HEK293 (cell line): ENCODE results near the gene DPRX.

Experiments
- CTCF ChIA-PET: fragments of 350-600 bp; formaldehyde crosslinking; extraction: SDS; loops from one replicate; lab custom pipeline; 2021; ENCODE audit warnings: antibody characterized with exemption; lab: Yijun Ruan, JAX
- POLR2A ChIA-PET: fragments of 300-600 bp; formaldehyde crosslinking; extraction: SDS; loops from one replicate; lab custom pipeline; 2020; ENCODE audit warnings: antibody characterized with exemption, inconsistent platforms; lab: Yijun Ruan, JAX
- H3K27ac ChIP-seq: fragments of 200-500 bp; sonication (Bioruptor generic); 2 replicates; pipeline ENCODE4 v1.5.1; 2014; ENCODE audit warnings: low read depth, low read length, control low read depth, inconsistent platforms; ENCODE audit errors: extremely low read depth
- H3K36me3 ChIP-seq, 2 experiments: fragments of 200-500 bp in 1 of 2; sonication (Bioruptor generic) in 1 of 2; 1 replicate in 1 of 2; 2 replicates in 1 of 2; pipeline ENCODE4 v1.5.1; 2014 to 2017; ENCODE audit warnings: inconsistent platforms in 2 of 2, low read length in 2 of 2; ENCODE audit not compliant: control insufficient read depth in 2 of 2, insufficient read depth in 1 of 2
- H3K4me1 ChIP-seq: fragments of 200-500 bp; sonication (Bioruptor generic); 2 replicates; pipeline ENCODE4 v1.5.1; 2014; ENCODE audit warnings: mild to moderate bottlenecking, low read length, inconsistent platforms; ENCODE audit not compliant: control insufficient read depth, insufficient read depth
- H3K4me3 ChIP-seq: 2 replicates; pipeline ENCODE4 v1.5.1; 2011; ENCODE audit warnings: low read depth, mild to moderate bottlenecking, control low read depth, low read length, moderate library complexity
- H3K9me3 ChIP-seq: fragments of 200-500 bp; sonication (Bioruptor generic); 2 replicates; pipeline ENCODE4 v1.5.1; 2014; ENCODE audit warnings: low read depth, low read length, inconsistent platforms; ENCODE audit not compliant: control insufficient read depth, insufficient read depth
- HIC1 ChIP-seq: fragments of 450-650 bp; formaldehyde crosslinking; IDR thresholded peaks from 2 replicates; pipeline ENCODE4 v1.5.1; 2016; ENCODE audit warnings: missing biosample characterization, missing genetic modification characterization
- HOXA7 ChIP-seq: sonication (generic); formaldehyde crosslinking; IDR thresholded peaks from 2 replicates; pipeline ENCODE4 v1.8.1; 2022; ENCODE audit warnings: missing genetic modification reagents, borderline replicate concordance
- SCRT2 ChIP-seq: fragments of 450-650 bp; formaldehyde crosslinking; IDR thresholded peaks from 2 replicates; pipeline ENCODE4 v1.5.1; 2016; ENCODE audit warnings: missing biosample characterization, missing genetic modification characterization
- SP3 ChIP-seq: fragments of 450-650 bp; formaldehyde crosslinking; IDR thresholded peaks from 2 replicates; pipeline ENCODE4 v1.5.1; 2016; ENCODE audit warnings: missing biosample characterization, missing genetic modification characterization
- ZBTB8A ChIP-seq: fragments of 450-650 bp; formaldehyde crosslinking; IDR thresholded peaks from 2 replicates; pipeline ENCODE4 v1.5.1; 2016; ENCODE audit warnings: missing biosample characterization, missing genetic modification characterization
- ZNF121 ChIP-seq: fragments of 450-650 bp; formaldehyde crosslinking; IDR thresholded peaks from 2 replicates; pipeline ENCODE4 v1.5.1; 2016; ENCODE audit warnings: missing biosample characterization, missing genetic modification characterization
- ZNF133 ChIP-seq: fragments of 450-650 bp; formaldehyde crosslinking; IDR thresholded peaks from 2 replicates; pipeline ENCODE4 v1.5.1; 2016; ENCODE audit warnings: missing biosample characterization, missing genetic modification characterization
- ZNF146 ChIP-seq: fragments of 450-650 bp; formaldehyde crosslinking; IDR thresholded peaks from 2 replicates; pipeline ENCODE4 v1.5.1; 2016; ENCODE audit warnings: missing biosample characterization, missing genetic modification characterization
- ZNF174 ChIP-seq: fragments of 450-650 bp; formaldehyde crosslinking; IDR thresholded peaks from 2 replicates; pipeline ENCODE4 v1.5.0; 2017; ENCODE audit warnings: missing biosample characterization, mild to moderate bottlenecking, missing genetic modification characterization
- ZNF214 ChIP-seq: fragments of 450-650 bp; formaldehyde crosslinking; IDR thresholded peaks from 2 replicates; pipeline ENCODE4 v1.5.1; 2017; ENCODE audit warnings: missing biosample characterization, mild to moderate bottlenecking, missing genetic modification characterization, borderline replicate concordance
- ZNF266 ChIP-seq: fragments of 450-650 bp; formaldehyde crosslinking; IDR thresholded peaks from 2 replicates; pipeline ENCODE4 v1.5.1; 2016; ENCODE audit warnings: missing biosample characterization, missing genetic modification characterization, low read depth
- ZNF335 ChIP-seq: fragments of 450-650 bp; formaldehyde crosslinking; conservative IDR thresholded peaks from 2 replicates; pipeline ENCODE4 v1.5.1; 2016; ENCODE audit warnings: missing biosample characterization, missing genetic modification characterization
- ZNF555 ChIP-seq: fragments of 450-650 bp; formaldehyde crosslinking; conservative IDR thresholded peaks from 2 replicates; pipeline ENCODE4 v1.5.1; 2017; ENCODE audit warnings: missing biosample characterization, mild to moderate bottlenecking, missing genetic modification characterization, inconsistent platforms
- ZNF623 ChIP-seq: fragments of 450-650 bp; formaldehyde crosslinking; IDR thresholded peaks from 2 replicates; pipeline ENCODE4 v1.5.1; 2016; ENCODE audit warnings: missing biosample characterization, missing genetic modification characterization
- ZNF624 ChIP-seq: fragments of 450-650 bp; formaldehyde crosslinking; IDR thresholded peaks from 2 replicates; pipeline ENCODE4 v1.5.1; 2017; ENCODE audit warnings: missing biosample characterization, missing genetic modification characterization
- ZNF747 ChIP-seq: fragments of 450-650 bp; formaldehyde crosslinking; IDR thresholded peaks from 2 replicates; pipeline ENCODE4 v1.5.1; 2016; ENCODE audit warnings: missing biosample characterization, missing genetic modification characterization
- ZNF76 ChIP-seq: fragments of 450-650 bp; formaldehyde crosslinking; IDR thresholded peaks from 2 replicates; pipeline ENCODE4; 2016; ENCODE audit warnings: low read depth, missing biosample characterization, missing genetic modification characterization, borderline replicate concordance
- ZNF792 ChIP-seq: fragments of 450-650 bp; formaldehyde crosslinking; IDR thresholded peaks from 2 replicates; pipeline ENCODE4 v1.5.1; 2016; ENCODE audit warnings: missing biosample characterization, missing genetic modification characterization
- ZSCAN18 ChIP-seq: fragments of 450-650 bp; formaldehyde crosslinking; IDR thresholded peaks from 2 replicates; pipeline ENCODE4 v1.5.1; 2016; ENCODE audit warnings: missing biosample characterization, missing genetic modification characterization

The DPRX gene

GRCh38 chr19:53606031-53606430, 25.8 kb upstream of the DPRX start (continued):
- TF ChIP-seq ZSCAN18 (tag by site-specific recombination) (no peak), ZNF623 (tag by site-specific recombination) (no peak), ZNF174 (tag by site-specific recombination) (no peak), ZNF747 (tag by site-specific recombination) (no peak), ZNF76 (tag by site-specific recombination) (no peak), HIC1 (no peak), ZNF146 (tag by site-specific recombination) (no peak), ZNF792 (tag by site-specific recombination) (no peak), ZNF335 (tag by site-specific recombination) (no peak), HOXA7 (no peak)
- TF ChIP-seq, all 188 proteins: peak for 0

GRCh38 chr19:53608381-53608780, 23.4 kb upstream of the DPRX start:
- Histone ChIP-seq H3K4me1 (no peaks in the 10 kb centered on the region), H3K9me3 (no peaks in the 10 kb centered on the region), H3K27ac (no peak overlapping the region), H3K4me3 (no peak overlapping the region), H3K36me3 (no peaks in the 10 kb centered on the region)
- TF ChIP-seq ZNF335 (tag by site-specific recombination) (no peak), ZNF266 (tag by site-specific recombination) (no peak), SP3 (no peak), ZNF214 (tag by site-specific recombination) (no peak), ZNF624 (tag by site-specific recombination) (no peak), SCRT2 (no peak), ZNF133 (tag by site-specific recombination) (no peak)
- CTCF ChIA-PET, result no interaction called here
- POLR2A ChIA-PET, result no interaction called here

- Histone ChIP-seq H3K36me3 (no peaks in the 10 kb centered on the region), H3K4me1 (no peaks in the 10 kb centered on the region), H3K4me3 (no peak overlapping the region), H3K9me3 (no peaks in the 10 kb centered on the region), H3K27ac (no peak overlapping the region)
- POLR2A ChIA-PET, result no interaction called here
- CTCF ChIA-PET, result interaction anchor here (0.6 kb wide), 2 partner anchors 17 to 93 kb away, joined by 3 read pairs; no protein-coding TSS in a partner anchor
- TF ChIP-seq ZBTB8A (no peak), ZNF555 (no peak), ZNF335 (tag by site-specific recombination) (no peak), ZNF121 (tag by site-specific recombination) (no peak)
These were observed 18.9 kb upstream of the DPRX start for GRCh38 chr19:53612762-53613526.
